K562 (cell line): ENCODE results near the gene CD99L2. TPM values are rescaled to one million over a fixed set of nuclear protein-coding genes. Genes with fewer than 3 reads are reported as not detected.

Source experiments
- ATAC-seq: fragments of 200-7000 bp; cut with Tn5 transposase; 3 replicates; pipeline ENCODE4 v1.9.1; 2020; ENCODE audit warnings: moderate library complexity
- BruUV-seq: library from RNA; stranded (reverse); fragments of 400-500 nt; replicated peaks from 2 replicates; lab custom pipeline; 2021; lab: Mats Ljungman, UMichigan
- CTCF ChIA-PET: fragments of 300-600 bp; formaldehyde crosslinking; extraction: SDS; loops from one replicate; lab custom pipeline; 2021; ENCODE audit warnings: low intra/inter-chr PET ratio; lab: Yijun Ruan, JAX
- POLR2A ChIA-PET: fragments of 300-600, 350-650 bp; sonication (Branson Sonifier 250); formaldehyde crosslinking; extraction: SDS; loops from one replicate; lab custom pipeline; 2021; ENCODE audit warnings: antibody characterized with exemption, inconsistent platforms; lab: Yijun Ruan, JAX
- DNase-seq, 4 experiments: peaks; one replicate each; pipeline versions ENCODE4 v3.0.0 to v3.0.0-alpha.2; 2011 to 2018; ENCODE audit warnings: low spot score in 3 of 4, mixed read lengths in 3 of 4; ENCODE audit errors: extremely low read depth in 1 of 4
- FAIRE-seq: peaks from 2 replicates; lab custom pipeline; 2011; peaks lifted over from hg19 to GRCh38; lab: Jason Lieb, UNC
- H2AFZ ChIP-seq: 2 replicates; pipeline ENCODE4 v1.6.0; 2011; ENCODE audit warnings: low read depth, low read length, control low read depth, inconsistent platforms
- H3K27ac ChIP-seq: fragments of 200-600 bp; 3 replicates; pipeline ENCODE4 v1.8.0; 2011; ENCODE audit warnings: low read depth, mild to moderate bottlenecking, control low read depth, inconsistent platforms, low read length, moderate library complexity, mixed read lengths; ENCODE audit errors: extremely low read depth
- H3K27me3 ChIP-seq, 2 experiments: fragments of 300-600 bp in 1 of 2; 2 replicates in 1 of 2; 3 replicates in 1 of 2; pipeline versions ENCODE4 v1.6.0 to v1.8.0; 2011; ENCODE audit warnings: inconsistent platforms in 2 of 2, low read length in 2 of 2, mild to moderate bottlenecking in 1 of 2, mixed read lengths in 1 of 2, moderate library complexity in 1 of 2; ENCODE audit not compliant: control insufficient read depth in 2 of 2, insufficient read depth in 2 of 2
- H3K36me3 ChIP-seq: fragments of 300-600 bp; 3 replicates; pipeline ENCODE4 v1.8.0; 2011; ENCODE audit warnings: mild to moderate bottlenecking, low read length, inconsistent platforms; ENCODE audit not compliant: control insufficient read depth, insufficient read depth
- H3K4me1 ChIP-seq, 2 experiments: fragments of 200-600 bp in 1 of 2; replicated peaks in 1 of 2; 2 replicates in 1 of 2; 3 replicates in 1 of 2; pipeline versions ENCODE4 v1.5.1 to v1.8.0; 2011; ENCODE audit warnings: inconsistent platforms in 2 of 2, low read length in 2 of 2, mild to moderate bottlenecking in 1 of 2, mixed read lengths in 1 of 2, moderate library complexity in 1 of 2; ENCODE audit not compliant: control insufficient read depth in 2 of 2, insufficient read depth in 2 of 2
- H3K4me2 ChIP-seq: 2 replicates; pipeline ENCODE4 v1.6.1; 2011; ENCODE audit warnings: low read length, control low read depth, inconsistent platforms, mixed read lengths; ENCODE audit not compliant: insufficient read depth
- H3K4me3 ChIP-seq: fragments of 200-600 bp; sonication (generic), shearing (Covaris generic); 2 replicates; pipeline ENCODE4 v1.5.1; 2016; ENCODE audit warnings: control low read depth, inconsistent platforms
- H3K79me2 ChIP-seq: fragments of 200-600 bp; 3 replicates; pipeline ENCODE4 v1.8.0; 2011; ENCODE audit warnings: low read length, inconsistent platforms; ENCODE audit not compliant: control insufficient read depth, insufficient read depth
- H3K9ac ChIP-seq, 2 experiments: 2 replicates each; pipeline versions ENCODE4 v1.6.0 to v1.6.1; 2011; ENCODE audit warnings: low read depth in 2 of 2, low read length in 2 of 2, control low read depth in 1 of 2, inconsistent platforms in 1 of 2, mild to moderate bottlenecking in 1 of 2, mixed read lengths in 1 of 2; ENCODE audit not compliant: insufficient read depth in 1 of 2
- H3K9me1 ChIP-seq: one replicate; pipeline ENCODE4 v1.6.0; 2011; ENCODE audit warnings: inconsistent platforms, mild to moderate bottlenecking, low read length, moderate library complexity; ENCODE audit not compliant: control insufficient read depth, insufficient read depth
- H3K9me3 ChIP-seq: replicated peaks from 2 replicates; pipeline ENCODE4 v1.5.1; 2011; ENCODE audit warnings: low read depth, low read length, inconsistent platforms; ENCODE audit not compliant: control insufficient read depth, insufficient read depth
- H4K20me1 ChIP-seq: replicated peaks from 2 replicates; pipeline ENCODE4 v1.6.1; 2011; ENCODE audit warnings: low read length, inconsistent platforms, mixed read lengths; ENCODE audit not compliant: control insufficient read depth, insufficient read depth
- ARID1B ChIP-seq: fragments of 450-650 bp; IDR thresholded peaks from 2 replicates; pipeline ENCODE4 v1.6.1; 2016; ENCODE audit warnings: antibody characterized with exemption, mild to moderate bottlenecking, inconsistent platforms
- ARNT ChIP-seq, 2 experiments: fragments of 450-650 bp; IDR thresholded peaks; 2 replicates each; pipeline ENCODE4 v1.6.1; 2016; ENCODE audit warnings: mild to moderate bottlenecking in 1 of 2
- CREBBP ChIP-seq: IDR thresholded peaks from one replicate; pipeline ENCODE4 v1.6.1; 2012; ENCODE audit warnings: low read depth, mild to moderate bottlenecking, control low read depth, inconsistent platforms, low read length
- CTBP1 ChIP-seq: fragments of 450-650 bp; IDR thresholded peaks from 2 replicates; pipeline ENCODE4 v1.6.1; 2016; ENCODE audit warnings: borderline replicate concordance
- E2F5 ChIP-seq: sonication (generic); formaldehyde crosslinking; IDR thresholded peaks from 2 replicates; pipeline ENCODE4 v1.8.0; 2022; ENCODE audit warnings: mild to moderate bottlenecking, missing genetic modification reagents
- HIVEP1 ChIP-seq: fragments of 250-450 bp; sonication (Bioruptor Pico); IDR thresholded peaks from 2 replicates; pipeline ENCODE4 v1.4.0; 2020; ENCODE audit warnings: mild to moderate bottlenecking
- NR3C1 ChIP-seq: sonication (generic); formaldehyde crosslinking; IDR thresholded peaks from 2 replicates; pipeline ENCODE4 v1.8.1; 2022; ENCODE audit warnings: missing genetic modification reagents
- PCBP2 ChIP-seq: fragments of 200-400 bp; formaldehyde crosslinking; IDR thresholded peaks from 2 replicates; pipeline ENCODE4 v1.6.1; 2018; ENCODE audit warnings: low read length, low read depth, mild to moderate bottlenecking, moderate library complexity; ENCODE audit not compliant: poor library complexity, severe bottlenecking
- POLR2H ChIP-seq: IDR thresholded peaks from 2 replicates; pipeline ENCODE4 v1.6.1; 2016; ENCODE audit warnings: missing genetic modification characterization, low read depth, mild to moderate bottlenecking, control low read depth, missing compliant biosample characterization, moderate library complexity
- PTBP1 ChIP-seq: fragments of 200-400 bp; formaldehyde crosslinking; IDR thresholded peaks from 2 replicates; pipeline ENCODE4 v1.6.1; 2017; ENCODE audit warnings: low read depth, low read length
- RBM25 ChIP-seq: fragments of 200-400 bp; formaldehyde crosslinking; IDR thresholded peaks from 2 replicates; pipeline ENCODE4 v1.6.1; 2018; ENCODE audit warnings: low read length, low read depth, moderate library complexity; ENCODE audit not compliant: severe bottlenecking
- SAP30 ChIP-seq: fragments of 200-600 bp; sonication (generic); IDR thresholded peaks from 2 replicates; pipeline ENCODE4 v1.6.1; 2012; ENCODE audit warnings: borderline replicate concordance, low read depth, mild to moderate bottlenecking, moderate library complexity, low read length, control low read depth, inconsistent platforms; ENCODE audit not compliant: insufficient read depth, poor library complexity, severe bottlenecking
- SMARCA5 ChIP-seq: fragments of 450-650 bp; IDR thresholded peaks from 2 replicates; pipeline ENCODE4 v1.6.1; 2016
- THAP7 ChIP-seq: fragments of 250-450 bp; sonication (Bioruptor Pico); IDR thresholded peaks from 2 replicates; pipeline ENCODE4 v1.5.0; 2021
- ZKSCAN8 ChIP-seq: fragments of 200-800 bp; sonication (Bioruptor generic); IDR thresholded peaks from 2 replicates; pipeline ENCODE4 v1.6.1; 2016; ENCODE audit warnings: missing genetic modification characterization, missing compliant biosample characterization
- ZNF124 ChIP-seq: sonication (generic); formaldehyde crosslinking; IDR thresholded peaks from 2 replicates; pipeline ENCODE4 v1.8.1; 2022; ENCODE audit warnings: missing genetic modification reagents
- ZNF609 ChIP-seq: sonication (generic); formaldehyde crosslinking; IDR thresholded peaks from 2 replicates; pipeline ENCODE4 v1.8.1; 2023; ENCODE audit warnings: missing genetic modification reagents, mild to moderate bottlenecking, borderline replicate concordance
- WGBS: fragments of 100-300 bp; shearing (Covaris generic); methylation state at CpG from one replicate; pipeline ENCODE4 v1.1.6; 2016; ENCODE audit warnings: low coverage, mixed read lengths; ENCODE audit not compliant: insufficient coverage; ENCODE audit errors: missing lambda C conversion rate; 5-methylcytosine and 5-hydroxymethylcytosine counted together
- in situ Hi-C: fragments of 300-500 bp; cut with MboI; formaldehyde crosslinking; loops from 4 replicates; pipeline ENCODE4 v1.15.0; 2018; ENCODE audit warnings: inconsistent platforms, mixed read lengths
- intact Hi-C: fragments of 100-400 bp; cut with micrococcal nuclease; formaldehyde crosslinking; loops from 2 replicates; pipeline ENCODE4 v1.14.2; 2022
- polyA plus RNA-seq, 8 experiments: library from polyadenylated mRNA; depleted of rRNA in 4 of 8; stranded (reverse) in 5 of 8; unstranded in 3 of 8; fragments of >200 nt; fragmentation: Nextera tagmentation in 2 of 8; fragmentation: Illumina TruSeq in 1 of 8; extraction: Ambion mirVana in 2 of 8; extraction: Trizol in 1 of 8; gene quantifications; 2 replicates each; pipeline versions ENCODE4 v1.2.1 to v1.2.3, GENCODE V29; 2011 to 2014; ENCODE audit warnings: inconsistent platforms in 1 of 8, missing spikeins in 1 of 8
- total RNA-seq, 7 experiments: library from RNA; depleted of rRNA in 6 of 7; stranded (reverse); fragments of >200 nt in 6 of 7; fragmentation: Illumina TruSeq in 2 of 7; extraction: Trizol in 2 of 7; gene quantifications; 2 replicates each; pipeline versions ENCODE4 v1.2.1 to v1.2.3, GENCODE V29; 2011 to 2021; ENCODE audit warnings: low replicate concordance in 1 of 7

CD99L2 gene
- total and polyA plus RNA-seq, 9 of the 15 experiments (the other 6 are each of a cell fraction or from before 2014, with no cell fraction given) = 0.76 to 19.0 (median 11.9) TPM

- TF ChIP-seq THAP7 (CRISPR knock-in tag) = no peak
- no peak for TF ChIP-seq CREBBP
- TF ChIP-seq E2F5 (CRISPR knock-in tag) = no peak
- TF ChIP-seq ARNT (IDR thresholded peaks at IDR 0.05) = no peak
- no peak for TF ChIP-seq CTBP1
- no peak for TF ChIP-seq ZKSCAN8 (CRISPR knock-in tag)
Observed at GRCh38 chrX:150856101-150856500, 42.4 kb downstream of the CD99L2 start (continued).

- Histone ChIP-seq H3K79me2 (no peaks in the 10 kb centered on the region), H3K27ac (no peak overlapping the region), H4K20me1 (no peaks in the 10 kb centered on the region), H2AFZ (no peak overlapping the region), H3K9ac (no peak overlapping the region), H3K4me1 (no peaks in the 10 kb centered on the region; a peak in 1 of 5 replicates), H3K4me2 (no peak overlapping the region), H3K36me3 (no peaks in the 10 kb centered on the region), H3K27me3 (no peaks in the 10 kb centered on the region), H3K9me3 (0 out of 2 replicates have a peak, but pooled peaks cover 3% of the 10 kb centered on the region), H3K4me3 (no peak overlapping the region), H3K9me1 (no peaks in the 10 kb centered on the region)
- POLR2A ChIA-PET = no interaction called here
- intact Hi-C loops (no loop called here), in situ Hi-C loops (no loop called here)
- no peak for FAIRE-seq
- CTCF ChIA-PET = no interaction called here
- ATAC-seq = no peak
- BruUV-seq = no TSS peak
- 11% methylated on average over 1 of the region's 2 CpGs for WGBS
- DNase-seq = no peak
- TF ChIP-seq PCBP2 (no peak), SAP30 (no peak), ZNF609 (CRISPR knock-in tag) (no peak), SMARCA5 (no peak), PTBP1 (no peak), RBM25 (no peak), ZNF124 (CRISPR knock-in tag) (no peak), ARID1B (no peak), NR3C1 (CRISPR knock-in tag) (no peak), HIVEP1 (CRISPR knock-in tag) (no peak), POLR2H (tag) (no peak)
Observed at GRCh38 chrX:150854856-150855255, 43.6 kb downstream of the CD99L2 start.
